IMR-90 (cell line): ENCODE measurements around the gene MSH4. TPM values are rescaled to one million over a fixed set of nuclear protein-coding genes. Genes with fewer than 3 reads are reported as not detected.
A peak's percentile ranks its signal among the peaks of the same experiment; 100 is the strongest.

Experiments
- ATAC-seq: fragments of 200-7000 bp; cut with Tn5 transposase; 2 replicates; pipeline ENCODE4 v1.9.1; 2020; ENCODE audit warnings: low read depth, mild to moderate bottlenecking, moderate library complexity
- BruUV-seq: library from RNA; stranded (reverse); fragments of 400-500 nt; replicated peaks from 2 replicates; lab custom pipeline; 2021; lab: Mats Ljungman, UMichigan
- CTCF ChIA-PET: fragments of 300-600 bp; formaldehyde crosslinking; extraction: SDS; loops from one replicate; lab custom pipeline; 2021; ENCODE audit warnings: antibody characterized with exemption; lab: Yijun Ruan, JAX
- POLR2A ChIA-PET: fragments of 300-600 bp; sonication (Branson Sonifier 250); formaldehyde crosslinking; loops from one replicate; lab custom pipeline; 2022; ENCODE audit warnings: antibody characterized with exemption; ENCODE audit not compliant: unreplicated experiment; lab: Charles Lee
- DNase-seq: peaks from one replicate; pipeline ENCODE4 v3.0.0; 2013
- H2AFZ ChIP-seq: replicated peaks from 2 replicates; pipeline ENCODE3; 2013; ENCODE audit warnings: low read length, mild to moderate bottlenecking; ENCODE audit not compliant: poor library complexity
- H2AK5ac ChIP-seq: 2 replicates; pipeline ENCODE4 v1.6.1; 2013; ENCODE audit warnings: low read depth, low read length, inconsistent platforms
- H2AK9ac ChIP-seq: replicated peaks from 2 replicates; pipeline ENCODE3; 2013; ENCODE audit warnings: mild to moderate bottlenecking, low read depth, low read length, moderate library complexity; ENCODE audit not compliant: poor library complexity
- H2BK120ac ChIP-seq: 2 replicates; pipeline ENCODE4 v1.6.1; 2013; ENCODE audit warnings: low read depth, low read length, inconsistent platforms
- H2BK15ac ChIP-seq: 3 replicates; pipeline ENCODE4 v1.6.1; 2013; ENCODE audit warnings: low read depth, low read length, inconsistent platforms
- H2BK20ac ChIP-seq: 2 replicates; pipeline ENCODE4 v1.6.1; 2013; ENCODE audit warnings: low read depth, mild to moderate bottlenecking, inconsistent platforms, low read length, moderate library complexity
- H2BK5ac ChIP-seq: 2 replicates; pipeline ENCODE4 v1.6.1; 2013; ENCODE audit warnings: mild to moderate bottlenecking, low read depth, low read length, inconsistent platforms; ENCODE audit not compliant: poor library complexity, severe bottlenecking
- H3K14ac ChIP-seq: replicated peaks from 2 replicates; pipeline ENCODE4 v1.6.1; 2013; ENCODE audit warnings: low read depth, low read length, inconsistent platforms
- H3K18ac ChIP-seq: 2 replicates; pipeline ENCODE4 v1.6.1; 2013; ENCODE audit warnings: low read depth, low read length, control low read depth
- H3K23ac ChIP-seq: 2 replicates; pipeline ENCODE4 v1.6.1; 2013; ENCODE audit warnings: low read depth, low read length, inconsistent platforms
- H3K27ac ChIP-seq: 2 replicates; pipeline ENCODE4 v1.5.1; 2013; ENCODE audit warnings: mild to moderate bottlenecking, control low read depth, low read length; ENCODE audit not compliant: insufficient read depth
- H3K27me3 ChIP-seq: 2 replicates; pipeline ENCODE4 v1.6.1; 2013; ENCODE audit warnings: low read length; ENCODE audit not compliant: control insufficient read depth, insufficient read depth
- H3K36me3 ChIP-seq: 2 replicates; pipeline ENCODE4 v1.6.1; 2013; ENCODE audit warnings: low read length, mixed read lengths; ENCODE audit not compliant: control insufficient read depth, insufficient read depth
- H3K4ac ChIP-seq: 2 replicates; pipeline ENCODE4 v1.6.1; 2013; ENCODE audit warnings: low read depth, low read length, inconsistent platforms
- H3K4me1 ChIP-seq: 2 replicates; pipeline ENCODE4 v1.6.1; 2013; ENCODE audit warnings: low read length, mixed read lengths; ENCODE audit not compliant: control insufficient read depth, insufficient read depth
- H3K4me2 ChIP-seq: 2 replicates; pipeline ENCODE4 v1.6.1; 2013; ENCODE audit warnings: low read depth, mild to moderate bottlenecking, control low read depth, low read length, moderate library complexity
- H3K4me3 ChIP-seq: 2 replicates; pipeline ENCODE4 v1.5.1; 2013; ENCODE audit warnings: low read depth, mild to moderate bottlenecking, control low read depth, low read length, moderate library complexity; ENCODE audit not compliant: insufficient read depth
- H3K56ac ChIP-seq: 2 replicates; pipeline ENCODE4 v1.6.1; 2013; ENCODE audit warnings: low read length, inconsistent platforms; ENCODE audit not compliant: insufficient read depth; ENCODE audit errors: extremely low read depth
- H3K79me1 ChIP-seq, 2 experiments: 2 replicates each; pipeline ENCODE4 v1.6.1; 2013; ENCODE audit warnings: low read length in 2 of 2, inconsistent platforms in 1 of 2, low read depth in 1 of 2
- H3K9ac ChIP-seq: 2 replicates; pipeline ENCODE4 v1.6.1; 2013; ENCODE audit warnings: low read depth, low read length, control low read depth
- H3K9me1 ChIP-seq: 2 replicates; pipeline ENCODE4 v1.6.1; 2013; ENCODE audit warnings: low read length, inconsistent platforms; ENCODE audit not compliant: insufficient read depth
- H3K9me3 ChIP-seq: 2 replicates; pipeline ENCODE4 v1.6.1; 2013; ENCODE audit warnings: low read length; ENCODE audit not compliant: control insufficient read depth, insufficient read depth
- H4K20me1 ChIP-seq: 2 replicates; pipeline ENCODE4 v1.6.1; 2013; ENCODE audit warnings: low read length, inconsistent platforms; ENCODE audit not compliant: insufficient read depth
- H4K5ac ChIP-seq: 2 replicates; pipeline ENCODE4 v1.6.1; 2013; ENCODE audit warnings: mild to moderate bottlenecking, low read depth, low read length, control low read depth
- H4K8ac ChIP-seq, 2 experiments: 2 replicates each; pipeline ENCODE4 v1.6.1; 2013; ENCODE audit warnings: low read depth in 2 of 2, low read length in 2 of 2, control low read depth in 1 of 2, inconsistent platforms in 1 of 2
- H4K91ac ChIP-seq: 2 replicates; pipeline ENCODE4 v1.6.1; 2013; ENCODE audit warnings: low read depth, low read length, inconsistent platforms; ENCODE audit not compliant: insufficient read depth
- CEBPB ChIP-seq: IDR thresholded peaks from 2 replicates; pipeline ENCODE4 v1.6.1; 2012; ENCODE audit warnings: low read depth, low read length, improper control_type of control experiment
- CHD1 ChIP-seq: IDR thresholded peaks from 2 replicates; pipeline ENCODE4 v1.6.1; 2012; ENCODE audit warnings: low read depth, low read length, improper control_type of control experiment
- FOS ChIP-seq: fragments of 150-350 bp; IDR thresholded peaks from 2 replicates; pipeline ENCODE4 v1.6.1; 2016; ENCODE audit warnings: low read depth, low read length
- MAZ ChIP-seq: IDR thresholded peaks from 2 replicates; pipeline ENCODE4 v1.6.1; 2012; ENCODE audit warnings: low read depth, mild to moderate bottlenecking, low read length, improper control_type of control experiment, moderate library complexity, borderline replicate concordance
- POLR2A ChIP-seq: IDR thresholded peaks from 2 replicates; pipeline ENCODE4 v1.6.1; 2012; ENCODE audit warnings: mild to moderate bottlenecking, low read depth, low read length
- RAD21 ChIP-seq: IDR thresholded peaks from 2 replicates; pipeline ENCODE4 v1.6.1; 2012; ENCODE audit warnings: low read length, improper control_type of control experiment
- RCOR1 ChIP-seq: IDR thresholded peaks from 2 replicates; pipeline ENCODE4 v1.6.1; 2012; ENCODE audit warnings: mild to moderate bottlenecking, low read length, improper control_type of control experiment; ENCODE audit not compliant: insufficient replicate concordance
- RFX5 ChIP-seq: IDR thresholded peaks from 2 replicates; pipeline ENCODE4 v1.8.0; 2012; ENCODE audit warnings: low read depth, mild to moderate bottlenecking, low read length, moderate library complexity
- SMC3 ChIP-seq: fragments of 150-350 bp; IDR thresholded peaks from 2 replicates; pipeline ENCODE4 v1.6.1; 2016; ENCODE audit warnings: low read depth, mild to moderate bottlenecking, antibody characterized with exemption, low read length, moderate library complexity
- WGBS, 2 experiments: methylation state at CpG; one replicate each; pipeline versions ENCODE4 v1.1.5 to v1.1.7; 2013; ENCODE audit warnings: missing lambda C conversion rate in 2 of 2; ENCODE audit not compliant: insufficient read length in 1 of 2; ENCODE audit errors: extremely low coverage in 2 of 2; 5-methylcytosine and 5-hydroxymethylcytosine counted together
- dilution Hi-C: fragments of 300-500 bp; cut with HindIII; formaldehyde crosslinking; loops from one replicate; pipeline ENCODE4 v1.14.3; 2018; ENCODE audit warnings: low sequenced_read_pairs; ENCODE audit not compliant: unreplicated experiment
- in situ Hi-C: fragments of 300-500 bp; cut with MboI; formaldehyde crosslinking; loops from 3 replicates; pipeline ENCODE4 v1.14.3; 2019; ENCODE audit warnings: low sequenced_read_pairs, inconsistent platforms, mixed read lengths
- intact Hi-C: fragments of 100-400 bp; cut with micrococcal nuclease; formaldehyde crosslinking; loops from 2 replicates; pipeline ENCODE4 v1.10.0; 2022
- polyA plus RNA-seq, 3 experiments: library from polyadenylated mRNA; depleted of rRNA; stranded (reverse); fragments of >200 nt; gene quantifications; 2 replicates each; pipeline ENCODE4 v1.2.3, GENCODE V29; 2012; ENCODE audit warnings: low replicate concordance in 1 of 3
- total RNA-seq: library from RNA; depleted of rRNA; stranded (reverse); fragments of >200 nt; gene quantifications from 2 replicates; pipeline ENCODE4 v1.2.3, GENCODE V29; 2012
- TF ChIP-seq, protein P1 (sequence below): conservative IDR thresholded peaks from 2 replicates; pipeline ENCODE4 v1.5.1; 2012; ENCODE audit warnings: mild to moderate bottlenecking, low read depth, low read length, improper control_type of control experiment
- TF ChIP-seq, protein P2 (sequence below): fragments of 150-350 bp; IDR thresholded peaks from 2 replicates; pipeline ENCODE4 v1.6.1; 2016; ENCODE audit warnings: low read depth, mild to moderate bottlenecking, low read length, moderate library complexity, borderline replicate concordance

Gene MSH4
- total and polyA plus RNA-seq, 2 of the 4 experiments (the other 2 are of a cell fraction), result under 0.01 to 0.02 TPM

DNA sequence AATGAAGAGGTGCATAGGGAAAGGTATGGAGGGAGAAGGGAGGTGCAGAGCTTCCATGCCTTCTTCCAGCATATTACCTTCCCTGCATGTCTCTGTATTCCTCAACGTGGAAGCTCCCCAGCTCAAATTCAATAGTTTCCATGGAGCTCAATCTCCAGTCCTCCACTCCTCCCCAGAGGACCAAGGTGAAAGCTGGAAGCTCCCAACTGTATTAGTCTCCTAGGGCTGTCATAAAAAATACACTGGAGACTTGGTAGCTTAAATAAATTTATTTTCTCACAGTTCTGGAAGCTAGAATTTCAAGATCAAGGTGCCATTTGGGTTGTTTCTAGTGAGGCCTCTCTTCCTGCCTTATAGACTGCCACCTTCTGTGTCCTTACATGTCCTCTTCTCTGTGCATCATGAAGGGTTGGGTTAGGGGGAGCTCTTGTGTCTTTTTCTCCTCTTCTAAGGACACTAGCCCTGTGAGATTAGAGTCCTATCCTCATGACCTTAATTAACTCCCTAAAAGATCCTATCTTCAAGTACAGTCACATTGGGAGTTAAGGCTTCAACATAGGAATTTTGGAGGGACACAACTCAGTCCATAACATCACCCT lies 32.5 kb upstream of the MSH4 start:
- Histone ChIP-seq H3K4ac (no peak overlapping the region), H3K9me1 (peaks cover 6% of the 10 kb centered on the region; the same call in 1 of the 2 replicates), H3K56ac (no peak overlapping the region), H3K27ac (no peak overlapping the region), H3K4me3 (no peak overlapping the region), H3K27me3 (no peaks in the 10 kb centered on the region), H2AK9ac (no peak overlapping the region), H2AK5ac (no peak overlapping the region), H3K18ac (no peak overlapping the region), H3K9me3 (no peaks in the 10 kb centered on the region), H4K91ac (no peak overlapping the region), H2BK20ac (peak overlapping the region; percentile 14; the same call in 1 of the 2 replicates), H2BK5ac (no peak overlapping the region), H4K5ac (no peak overlapping the region), H3K9ac (no peak overlapping the region), H3K79me1 (no peaks in the 10 kb centered on the region), H3K4me1 (no peaks in the 10 kb centered on the region), H4K20me1 (no peaks in the 10 kb centered on the region), H3K4me2 (no peak overlapping the region), H2BK120ac (no peak overlapping the region), H4K8ac (no peak overlapping the region), H3K36me3 (no peaks in the 10 kb centered on the region), H3K14ac (no peak overlapping the region), H2BK15ac (no peak overlapping the region), H3K23ac (no peak overlapping the region), H2AFZ (no peak overlapping the region)
- TF ChIP-seq, protein P1, sequence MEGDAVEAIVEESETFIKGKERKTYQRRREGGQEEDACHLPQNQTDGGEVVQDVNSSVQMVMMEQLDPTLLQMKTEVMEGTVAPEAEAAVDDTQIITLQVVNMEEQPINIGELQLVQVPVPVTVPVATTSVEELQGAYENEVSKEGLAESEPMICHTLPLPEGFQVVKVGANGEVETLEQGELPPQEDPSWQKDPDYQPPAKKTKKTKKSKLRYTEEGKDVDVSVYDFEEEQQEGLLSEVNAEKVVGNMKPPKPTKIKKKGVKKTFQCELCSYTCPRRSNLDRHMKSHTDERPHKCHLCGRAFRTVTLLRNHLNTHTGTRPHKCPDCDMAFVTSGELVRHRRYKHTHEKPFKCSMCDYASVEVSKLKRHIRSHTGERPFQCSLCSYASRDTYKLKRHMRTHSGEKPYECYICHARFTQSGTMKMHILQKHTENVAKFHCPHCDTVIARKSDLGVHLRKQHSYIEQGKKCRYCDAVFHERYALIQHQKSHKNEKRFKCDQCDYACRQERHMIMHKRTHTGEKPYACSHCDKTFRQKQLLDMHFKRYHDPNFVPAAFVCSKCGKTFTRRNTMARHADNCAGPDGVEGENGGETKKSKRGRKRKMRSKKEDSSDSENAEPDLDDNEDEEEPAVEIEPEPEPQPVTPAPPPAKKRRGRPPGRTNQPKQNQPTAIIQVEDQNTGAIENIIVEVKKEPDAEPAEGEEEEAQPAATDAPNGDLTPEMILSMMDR, result no peak
- TF ChIP-seq FOS (no peak), RAD21 (no peak), CEBPB (no peak), POLR2A (no peak), MAZ (no peak), SMC3 (no peak), RFX5 (no peak), CHD1 (no peak), RCOR1 (no peak)
- TF ChIP-seq, protein P2, sequence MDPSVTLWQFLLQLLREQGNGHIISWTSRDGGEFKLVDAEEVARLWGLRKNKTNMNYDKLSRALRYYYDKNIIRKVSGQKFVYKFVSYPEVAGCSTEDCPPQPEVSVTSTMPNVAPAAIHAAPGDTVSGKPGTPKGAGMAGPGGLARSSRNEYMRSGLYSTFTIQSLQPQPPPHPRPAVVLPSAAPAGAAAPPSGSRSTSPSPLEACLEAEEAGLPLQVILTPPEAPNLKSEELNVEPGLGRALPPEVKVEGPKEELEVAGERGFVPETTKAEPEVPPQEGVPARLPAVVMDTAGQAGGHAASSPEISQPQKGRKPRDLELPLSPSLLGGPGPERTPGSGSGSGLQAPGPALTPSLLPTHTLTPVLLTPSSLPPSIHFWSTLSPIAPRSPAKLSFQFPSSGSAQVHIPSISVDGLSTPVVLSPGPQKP, result no peak
- dilution Hi-C loops (no loop called here), in situ Hi-C loops (no loop called here), intact Hi-C loops (loop anchor here (2.0 kb wide), 1 partner anchor 23 kb away; the partner anchor contains the start of gene RABGGTB)
- ChIA-PET POLR2A (no interaction called here), CTCF (interaction anchor here (0.8 kb wide), 1 partner anchor 16 kb away, joined by 3 read pairs; no protein-coding TSS in a partner anchor)
- DNase-seq, result no peak
- no CpG with 5 or more reads among the region's 1 CpG for WGBS, 2 experiments
- no TSS peak for BruUV-seq
- no peak for ATAC-seq
